WTC11 (cell line): ENCODE data around the gene SYK. TPM values are rescaled to one million over a fixed set of nuclear protein-coding genes. Genes with fewer than 3 reads are reported as not detected.

Source experiments
- ATAC-seq: fragments of 200-7000 bp; cut with Tn5 transposase; 2 replicates; pipeline ENCODE4 v1.10.0; 2021; ENCODE audit warnings: mild to moderate bottlenecking, moderate library complexity
- CTCF ChIA-PET: fragments of 300-600 bp; sonication (Branson Sonifier 250); formaldehyde crosslinking; loops from one replicate; lab custom pipeline; 2021; ENCODE audit warnings: antibody characterized with exemption; lab: Charles Lee
- POLR2A ChIA-PET: fragments of 350-600 bp; sonication (Branson Sonifier 250); formaldehyde crosslinking; loops from one replicate; lab custom pipeline; 2021; ENCODE audit warnings: antibody characterized with exemption; lab: Charles Lee
- DNase-seq: peaks from one replicate; pipeline ENCODE4 v3.0.0; 2021; ENCODE audit warnings: low spot score
- H3K27ac Mint-ChIP-seq: 2 replicates; pipeline ENCODE4 v1.8.0; 2021; ENCODE audit warnings: mixed read lengths
- H3K27me3 Mint-ChIP-seq: 2 replicates; pipeline ENCODE4 v1.8.0; 2021; ENCODE audit warnings: low read depth, mild to moderate bottlenecking, moderate library complexity, mixed read lengths
- H3K36me3 Mint-ChIP-seq: 2 replicates; pipeline ENCODE4 v1.8.0; 2021; ENCODE audit warnings: mixed read lengths
- H3K4me1 Mint-ChIP-seq: 2 replicates; pipeline ENCODE4 v1.8.0; 2022; ENCODE audit warnings: mixed read lengths
- H3K4me3 Mint-ChIP-seq: 2 replicates; pipeline ENCODE4 v1.8.0; 2021; ENCODE audit warnings: mild to moderate bottlenecking, moderate library complexity, mixed read lengths
- H3K9me3 Mint-ChIP-seq: 2 replicates; pipeline ENCODE4 v1.8.0; 2021; ENCODE audit warnings: mixed read lengths
- ATF6 ChIP-seq: sonication (generic); formaldehyde crosslinking; IDR thresholded peaks from 2 replicates; pipeline ENCODE4 v1.8.1; 2023; ENCODE audit warnings: mild to moderate bottlenecking, missing genetic modification reagents
- CTCF ChIP-seq: fragments of 200-600 bp; IDR thresholded peaks from 2 replicates; pipeline ENCODE4 v1.8.0; 2022; ENCODE audit warnings: antibody characterized with exemption
- E2F1 ChIP-seq: sonication (generic); formaldehyde crosslinking; IDR thresholded peaks from 2 replicates; pipeline ENCODE4 v1.8.0; 2022; ENCODE audit warnings: mild to moderate bottlenecking, missing genetic modification reagents
- GABPB1 ChIP-seq: sonication (generic); formaldehyde crosslinking; IDR thresholded peaks from 2 replicates; pipeline ENCODE4 v1.8.1; 2023; ENCODE audit warnings: mild to moderate bottlenecking, missing genetic modification reagents
- HMGA2 ChIP-seq: fragments of 250-450 bp; sonication (Bioruptor Pico); IDR thresholded peaks from 2 replicates; pipeline ENCODE4 v1.4.0; 2021; ENCODE audit warnings: mild to moderate bottlenecking, moderate library complexity
- HMGXB4 ChIP-seq: sonication (generic); formaldehyde crosslinking; IDR thresholded peaks from 2 replicates; pipeline ENCODE4 v1.8.1; 2023; ENCODE audit warnings: mild to moderate bottlenecking, moderate library complexity, missing genetic modification reagents
- IRF1 ChIP-seq: sonication (generic); formaldehyde crosslinking; IDR thresholded peaks from 2 replicates; pipeline ENCODE4 v1.8.0; 2023; ENCODE audit warnings: missing genetic modification reagents
- NFATC4 ChIP-seq: fragments of 250-450 bp; sonication (Bioruptor Pico); IDR thresholded peaks from 2 replicates; pipeline ENCODE4 v1.9.0; 2021; ENCODE audit warnings: mild to moderate bottlenecking
- NFE2L1 ChIP-seq: sonication (generic); formaldehyde crosslinking; IDR thresholded peaks from 2 replicates; pipeline ENCODE4 v1.8.1; 2023; ENCODE audit warnings: missing genetic modification reagents
- NR3C1 ChIP-seq: sonication (generic); formaldehyde crosslinking; conservative IDR thresholded peaks from 2 replicates; pipeline ENCODE4 v1.8.1; 2023; ENCODE audit warnings: low read depth, mild to moderate bottlenecking, missing genetic modification reagents
- OVOL2 ChIP-seq: fragments of 250-450 bp; sonication (Bioruptor Pico); IDR thresholded peaks from 2 replicates; pipeline ENCODE4 v1.9.0; 2021; ENCODE audit warnings: mild to moderate bottlenecking, borderline replicate concordance
- PRRX2 ChIP-seq: fragments of 250-450 bp; sonication (Bioruptor Pico); IDR thresholded peaks from 2 replicates; pipeline ENCODE4 v1.8.0; 2021; ENCODE audit warnings: mild to moderate bottlenecking
- RORB ChIP-seq: fragments of 250-450 bp; sonication (Bioruptor Pico); IDR thresholded peaks from 2 replicates; pipeline ENCODE4 v1.9.0; 2021; ENCODE audit warnings: mild to moderate bottlenecking
- SMAD3 ChIP-seq: sonication (generic); formaldehyde crosslinking; IDR thresholded peaks from 2 replicates; pipeline ENCODE4 v1.8.0; 2022; ENCODE audit warnings: missing genetic modification reagents, mild to moderate bottlenecking, borderline replicate concordance
- SMAD4 ChIP-seq: sonication (generic); formaldehyde crosslinking; IDR thresholded peaks from 2 replicates; pipeline ENCODE4 v1.8.0; 2022; ENCODE audit warnings: mild to moderate bottlenecking, missing genetic modification reagents
- SP1 ChIP-seq: sonication (generic); formaldehyde crosslinking; conservative IDR thresholded peaks from 2 replicates; pipeline ENCODE4 v1.8.1; 2022; ENCODE audit warnings: missing genetic modification reagents
- STAT6 ChIP-seq: sonication (generic); formaldehyde crosslinking; conservative IDR thresholded peaks from 2 replicates; pipeline ENCODE4 v1.8.1; 2023; ENCODE audit warnings: mild to moderate bottlenecking, low read depth, missing genetic modification reagents, moderate library complexity
- TCF7 ChIP-seq: sonication (generic); formaldehyde crosslinking; IDR thresholded peaks from 2 replicates; pipeline ENCODE4 v1.8.0; 2022; ENCODE audit warnings: mild to moderate bottlenecking, low read depth, missing genetic modification reagents, moderate library complexity
- TEAD1 ChIP-seq: sonication (generic); formaldehyde crosslinking; IDR thresholded peaks from 2 replicates; pipeline ENCODE4 v1.8.0; 2022; ENCODE audit warnings: mild to moderate bottlenecking, missing genetic modification reagents
- ZBTB21 ChIP-seq: sonication (generic); formaldehyde crosslinking; IDR thresholded peaks from 2 replicates; pipeline ENCODE4 v1.8.1; 2023; ENCODE audit warnings: mild to moderate bottlenecking, missing genetic modification reagents, borderline replicate concordance
- ZMAT4 ChIP-seq: fragments of 250-450 bp; sonication (Bioruptor Pico); IDR thresholded peaks from 2 replicates; pipeline ENCODE4 v1.9.0; 2021; ENCODE audit warnings: mild to moderate bottlenecking
- ZNF423 ChIP-seq: fragments of 250-450 bp; sonication (Bioruptor Pico); IDR thresholded peaks from 2 replicates; pipeline ENCODE4 v2.1.2; 2022; ENCODE audit warnings: mild to moderate bottlenecking, moderate library complexity
- ZNF512 ChIP-seq: sonication (generic); formaldehyde crosslinking; IDR thresholded peaks from 2 replicates; pipeline ENCODE4 v1.8.1; 2022; ENCODE audit warnings: missing genetic modification reagents, borderline replicate concordance
- total RNA-seq: library from RNA; stranded (reverse); gene quantifications from 3 replicates; pipeline ENCODE4 v1.2.3, GENCODE V29; 2021

Gene SYK
- total RNA-seq, 1 experiment from 2014 or later, result 7.4 TPM

- no peak for TF ChIP-seq ZMAT4 (CRISPR knock-in tag)
Measured at GRCh38 chr9:90916147-90916734, 114.6 kb downstream of the SYK start (continued).

GRCh38 chr9:90919883-90920282, 118.3 kb downstream of the SYK start:
- Mint-ChIP-seq H3K36me3 (no peaks in the 10 kb centered on the region), H3K27me3 (no peaks in the 10 kb centered on the region), H3K4me3 (no peak overlapping the region), H3K9me3 (no peaks in the 10 kb centered on the region), H3K27ac (no peak overlapping the region), H3K4me1 (no peaks in the 10 kb centered on the region)
- POLR2A ChIA-PET, result interaction anchor here (0.6 kb wide), 1 partner anchor 614 kb away, joined by 4 read pairs; no protein-coding TSS in a partner anchor
- ATAC-seq, result no peak
- TF ChIP-seq OVOL2 (CRISPR knock-in tag) (no peak), CTCF (no peak), ZBTB21 (CRISPR knock-in tag) (no peak), E2F1 (no peak), TCF7 (no peak), SP1 (CRISPR knock-in tag) (no peak), RORB (CRISPR knock-in tag) (no peak), NFE2L1 (no peak), SMAD4 (no peak), STAT6 (CRISPR knock-in tag) (no peak), SMAD3 (CRISPR knock-in tag) (no peak), PRRX2 (no peak), HMGXB4 (no peak), TEAD1 (CRISPR knock-in tag) (no peak), NFATC4 (CRISPR knock-in tag) (no peak), NR3C1 (CRISPR knock-in tag) (no peak)
- CTCF ChIA-PET, result no interaction called here
- no peak for DNase-seq

- ChIA-PET CTCF (interaction anchor here (1.0 kb wide), 1 partner anchor 503 kb away, joined by 4 read pairs; the partner anchor contains the start of gene NFIL3), POLR2A (no interaction called here)
- Mint-ChIP-seq H3K27me3 (no peaks in the 10 kb centered on the region), H3K4me3 (no peak overlapping the region), H3K27ac (no peak overlapping the region), H3K4me1 (no peaks in the 10 kb centered on the region), H3K36me3 (no peaks in the 10 kb centered on the region), H3K9me3 (no peaks in the 10 kb centered on the region)
- ATAC-seq, result no peak
- DNase-seq, result no peak
- no peak for TF ChIP-seq ZNF423
- TF ChIP-seq ATF6, result no peak
- TF ChIP-seq IRF1 (CRISPR knock-in tag), result no peak
- no peak for TF ChIP-seq HMGA2 (CRISPR knock-in tag)
- TF ChIP-seq GABPB1 (CRISPR knock-in tag), result no peak
- no peak for TF ChIP-seq ZNF512 (CRISPR knock-in tag)
Measured at GRCh38 chr9:90921104-90921503, 119.5 kb downstream of the SYK start.
